Amniotic stem cell (primary cell): ENCODE results near the gene ZFP3.
"Not testable (repeated sequence)": the region's sequence is repeated elsewhere in the genome, so short reads cannot be mapped to it uniquely, and the experiment has no call there.

Source experiments
- DNase-seq: peaks from one replicate; lab custom pipeline; 2025; lab: John Stamatoyannopoulos, UW

The ZFP3 gene

GRCh38 chr17:5138616-5139457 lies 60.6 kb downstream of the ZFP3 start:
- DNase-seq: no peak

GRCh38 chr17:5139458-5139732 lies 61.1 kb downstream of the ZFP3 start:
- no peak for DNase-seq

GRCh38 chr17:5142877-5143276 lies 64.6 kb downstream of the ZFP3 start:
- not testable (repeated sequence) for DNase-seq
